Stomach (tissue), 9 donors: ENCODE results near the gene ANTXRL. TPM values are rescaled to one million over a fixed set of nuclear protein-coding genes. Genes with fewer than 3 reads are reported as not detected.
"Not testable (repeated sequence)": the region's sequence is repeated elsewhere in the genome, so short reads cannot be mapped to it uniquely, and the experiment has no call there.

ENCODE experiments used
- DNase-seq, 2 donors: peaks; one replicate each; pipeline versions ENCODE4 v3.0.0 to v3.0.0-alpha.2; 2013 to 2019
- H3K27ac ChIP-seq, 5 donors: fragments of 200-600 bp in 4 of 5; sonication (generic) in 4 of 5; one replicate each; pipeline ENCODE4 v1.5.1; 2013 to 2019; ENCODE audit warnings: mild to moderate bottlenecking in 1 of 5, moderate library complexity in 1 of 5
- H3K27me3 ChIP-seq, 3 donors: fragments of 200-600 bp; sonication (generic); one replicate each; pipeline ENCODE4 v1.5.1; 2017 to 2019; ENCODE audit warnings: mixed run types in 1 of 3
- H3K36me3 ChIP-seq, 4 donors: fragments of 200-600 bp; sonication (generic); 1 replicate in 3 of 4; 2 replicates in 1 of 4; pipeline ENCODE4 v1.5.1; 2016 to 2019
- H3K4me1 ChIP-seq, 4 donors: fragments of 200-600 bp; sonication (generic); one replicate each; pipeline ENCODE4 v1.5.1; 2016 to 2019
- H3K4me3 ChIP-seq, 4 donors: fragments of 200-600 bp; sonication (generic) in 3 of 4; one replicate each; pipeline ENCODE4 v1.5.1; 2016 to 2019; ENCODE audit warnings: mild to moderate bottlenecking in 1 of 4
- H3K9me3 ChIP-seq, 4 donors: fragments of 200-600 bp; sonication (generic); one replicate each; pipeline ENCODE4 v1.5.1; 2016 to 2019
- CTCF ChIP-seq, 7 experiments: fragments of 450-650 bp in 4 of 7; fragments of 200-600 bp in 3 of 7; sonication (generic) in 3 of 7; IDR thresholded peaks; one replicate each; pipeline ENCODE4 v1.5.1; 2016 to 2019; ENCODE audit warnings: antibody characterized with exemption in 7 of 7, control low read depth in 2 of 7, mild to moderate bottlenecking in 1 of 7
- EP300 ChIP-seq: sonication (generic); formaldehyde crosslinking; IDR thresholded peaks from one replicate; pipeline ENCODE4 v1.6.1; 2017; ENCODE audit warnings: antibody characterized with exemption
- POLR2A ChIP-seq, 4 donors: fragments of 450-650 bp; IDR thresholded peaks; one replicate each; pipeline ENCODE4 v1.6.1; 2016; ENCODE audit warnings: antibody characterized with exemption in 4 of 4, control low read depth in 2 of 4, mild to moderate bottlenecking in 1 of 4, moderate library complexity in 1 of 4
- POLR2AphosphoS5 ChIP-seq, 3 donors: sonication (generic); formaldehyde crosslinking; IDR thresholded peaks; one replicate each; pipeline ENCODE4 v1.6.1; 2016; ENCODE audit warnings: antibody characterized with exemption in 3 of 3
- WGBS, 5 donors: extraction: QIAGEN DNeasy Blood & Tissue Kit in 3 of 5; methylation state at CpG; one replicate each; pipeline versions ENCODE4 v1.1.5 to v1.1.7; 2013 to 2018; 5-methylcytosine and 5-hydroxymethylcytosine counted together
- intact Hi-C: fragments of 100-400 bp; cut with DNase I; formaldehyde crosslinking; loops from one replicate; pipeline ENCODE4 v1.15.1; 2023; ENCODE audit warnings: low total_unique reads
- polyA plus RNA-seq, 3 donors: library from polyadenylated mRNA; stranded (reverse); fragments of 200-250 nt; gene quantifications; one replicate each; pipeline ENCODE4 v1.2.3, GENCODE V29; 2013
- total RNA-seq, 5 donors: library from RNA; depleted of rRNA; stranded (reverse); fragments of >200 nt; gene quantifications; one replicate each; pipeline versions ENCODE4 v1.1.0 to v1.2.3, GENCODE V29; 2014 to 2016
- donor health status: healthy with polysubstance abuse.
- donor health status: Bipolar disorder and iron deficiency.
- donor health status: healthy.

The ANTXRL gene
- total and polyA plus RNA-seq, 8 donors = not detected

- 77 to 86% (median 78%) methylated on average over 12 to 16 of the region's 16 CpGs for WGBS, 5 donors
- no peak overlapping the region for H3K4me3 ChIP-seq
- TF ChIP-seq CTCF (IDR thresholded peaks at IDR 0.05) = no peak
- TF ChIP-seq EP300 = no peak
- TF ChIP-seq POLR2AphosphoS5 (IDR thresholded peaks at IDR 0.05) = no peak
- TF ChIP-seq POLR2A (IDR thresholded peaks at IDR 0.05) = no peak
- no peak overlapping the region for H3K27ac ChIP-seq
- H3K36me3 ChIP-seq = no peaks in the 10 kb centered on the region
- H3K9me3 ChIP-seq = no peaks in the 10 kb centered on the region
- intact Hi-C loops = no loop called here
- no peaks in the 10 kb centered on the region for H3K27me3 ChIP-seq
- peak in 1 of 2 donors; percentile 17 for DNase-seq
- no peaks in the 10 kb centered on the region for H3K4me1 ChIP-seq
These were observed 10.8 kb downstream of the ANTXRL start for GRCh38 chr10:46297406-46298204.

GRCh38 chr10:46298477-46299285, 11.9 kb downstream of the ANTXRL start:
- no peaks in the 10 kb centered on the region for H3K36me3 ChIP-seq
- no peak for TF ChIP-seq EP300
- no peak for TF ChIP-seq POLR2AphosphoS5 (IDR thresholded peaks at IDR 0.05)
- no peak for TF ChIP-seq POLR2A (IDR thresholded peaks at IDR 0.05)
- no peak for TF ChIP-seq CTCF (IDR thresholded peaks at IDR 0.05)
- no peaks in the 10 kb centered on the region for H3K27me3 ChIP-seq
- H3K4me3 ChIP-seq = no peak overlapping the region
- intact Hi-C loops = no loop called here
- no peaks in the 10 kb centered on the region for H3K4me1 ChIP-seq
- no peak for DNase-seq
- WGBS, 5 donors = 79 to 84% (median 82%) methylated on average over 9 of the region's 9 CpGs
- no peak overlapping the region for H3K27ac ChIP-seq
- no peaks in the 10 kb centered on the region for H3K9me3 ChIP-seq

- WGBS, 5 donors = 77 to 100% (median 88%) methylated on average over 1 to 5 of the region's 5 CpGs
- Histone ChIP-seq H3K4me3 (no peak overlapping the region), H3K27ac (no peak overlapping the region), H3K9me3 (no peaks in the 10 kb centered on the region), H3K36me3 (no peaks in the 10 kb centered on the region), H3K27me3 (no peaks in the 10 kb centered on the region), H3K4me1 (no peaks in the 10 kb centered on the region)
- intact Hi-C loops = no loop called here
- no peak for DNase-seq
- TF ChIP-seq CTCF (IDR thresholded peaks at IDR 0.05) (no peak), POLR2AphosphoS5 (IDR thresholded peaks at IDR 0.05) (no peak), POLR2A (IDR thresholded peaks at IDR 0.05) (no peak), EP300 (no peak)
These were observed 12.4 kb downstream of the ANTXRL start for GRCh38 chr10:46299286-46299535.

- H3K27ac ChIP-seq = no peak overlapping the region
- H3K4me3 ChIP-seq = no peak overlapping the region
- no peak for DNase-seq
These were observed 13.0 kb downstream of the ANTXRL start for GRCh38 chr10:46299536-46300369.

GRCh38 chr10:46300370-46300711, 13.5 kb downstream of the ANTXRL start:
- H3K9me3 ChIP-seq, H3K27me3 ChIP-seq, DNase-seq, H3K27ac ChIP-seq, H3K4me3 ChIP-seq, H3K4me1 ChIP-seq, intact Hi-C loops, H3K36me3 ChIP-seq: not testable (repeated sequence)
- 52 to 100% (median 94%) methylated on average over 1 to 3 of the region's 3 CpGs for WGBS, 5 donors

More at GRCh38 chr10:46299536-46300369, 13.0 kb downstream of the ANTXRL start:
- H3K9me3 ChIP-seq = no peaks in the 10 kb centered on the region
- TF ChIP-seq CTCF (IDR thresholded peaks at IDR 0.05) (no peak), EP300 (no peak), POLR2A (IDR thresholded peaks at IDR 0.05) (no peak), POLR2AphosphoS5 (IDR thresholded peaks at IDR 0.05) (no peak)
- WGBS, 5 donors = 71 to 74% (median 74%) methylated on average over 18 to 20 of the region's 20 CpGs
- no peaks in the 10 kb centered on the region for H3K27me3 ChIP-seq
- no peaks in the 10 kb centered on the region for H3K36me3 ChIP-seq
- intact Hi-C loops = no loop called here
- no peaks in the 10 kb centered on the region for H3K4me1 ChIP-seq
